GM18909 (cell line): ENCODE measurements around the gene OLIG3.

Experiments
- ATAC-seq: cut with Tn5 transposase; IDR thresholded peaks from one replicate; pipeline ENCODE4 v1.9.1; 2021; ENCODE audit warnings: mild to moderate bottlenecking; ENCODE audit not compliant: unreplicated experiment, poor library complexity

OLIG3 gene

GRCh38 chr6:137496909-137497720 is 2.9 kb upstream of the OLIG3 start:
- ATAC-seq: no peak

- ATAC-seq: no peak
These were observed 2.2 kb upstream of the OLIG3 start for GRCh38 chr6:137496368-137496767.

- no peak for ATAC-seq
These were observed 1.6 kb upstream of the OLIG3 start for GRCh38 chr6:137495703-137496336.

GRCh38 chr6:137494988-137495702 is 951 bp upstream of the OLIG3 start:
- ATAC-seq: no peak

GRCh38 chr6:137493218-137494038 is 766 bp downstream of the OLIG3 start:
- ATAC-seq: no peak

GRCh38 chr6:137492289-137493217 is 1.6 kb downstream of the OLIG3 start:
- no peak for ATAC-seq

- ATAC-seq: no peak
These were observed 2.7 kb downstream of the OLIG3 start for GRCh38 chr6:137491478-137491877.

GRCh38 chr6:137490961-137491360 is 3.2 kb downstream of the OLIG3 start:
- ATAC-seq: no peak

GRCh38 chr6:137490006-137490905 is 3.9 kb downstream of the OLIG3 start:
- no peak for ATAC-seq

GRCh38 chr6:137489046-137490005 is 4.9 kb downstream of the OLIG3 start:
- ATAC-seq: no peak

- ATAC-seq: no peak
These were observed 5.8 kb downstream of the OLIG3 start for GRCh38 chr6:137488150-137489045.

- ATAC-seq: no peak
These were observed 6.4 kb downstream of the OLIG3 start for GRCh38 chr6:137487869-137488149.

GRCh38 chr6:137487181-137487868 is 6.9 kb downstream of the OLIG3 start:
- no peak for ATAC-seq

GRCh38 chr6:137486416-137486815 is 7.8 kb downstream of the OLIG3 start:
- ATAC-seq: no peak

- no peak for ATAC-seq
These were observed 13.8 kb downstream of the OLIG3 start for GRCh38 chr6:137480431-137480830.

- no peak for ATAC-seq
These were observed 19.1 kb downstream of the OLIG3 start for GRCh38 chr6:137475103-137475502.
